Liver (tissue), 3 donors: Measurements from ENCODE around the gene SLC4A5.

Experiments used
- FOXA1 ChIP-seq: IDR thresholded peaks from 2 replicates; pipeline ENCODE4 v1.6.1; 2016; ENCODE audit warnings: antibody characterized with exemption
- GABPA ChIP-seq, 2 donors: IDR thresholded peaks in 1 of 2; conservative IDR thresholded peaks in 1 of 2; 2 replicates each; pipeline ENCODE4 v1.6.1; 2016; ENCODE audit warnings: antibody characterized with exemption in 2 of 2, mild to moderate bottlenecking in 1 of 2, moderate library complexity in 1 of 2
- JUND ChIP-seq, 2 donors: IDR thresholded peaks; 2 replicates each; pipeline ENCODE4 v1.6.1; 2016; ENCODE audit warnings: antibody characterized with exemption in 2 of 2
- RAD21 ChIP-seq, 2 donors: IDR thresholded peaks; 2 replicates each; pipeline ENCODE4 v1.6.1; 2016; ENCODE audit warnings: antibody characterized with exemption in 2 of 2, mild to moderate bottlenecking in 2 of 2
- RXRA ChIP-seq, 2 donors: IDR thresholded peaks; 2 replicates each; pipeline ENCODE4 v1.6.1; 2017 to 2018; ENCODE audit warnings: antibody characterized with exemption in 2 of 2, mild to moderate bottlenecking in 1 of 2
- SP1 ChIP-seq: IDR thresholded peaks from 2 replicates; pipeline ENCODE4 v1.6.1; 2018; ENCODE audit warnings: antibody characterized with exemption, mild to moderate bottlenecking
- TAF1 ChIP-seq: conservative IDR thresholded peaks from 2 replicates; pipeline ENCODE4 v1.6.1; 2016; ENCODE audit warnings: antibody characterized with exemption, mild to moderate bottlenecking
- YY1 ChIP-seq: IDR thresholded peaks from 2 replicates; pipeline ENCODE4 v1.6.1; 2016; ENCODE audit warnings: antibody characterized with exemption, mild to moderate bottlenecking
- TF ChIP-seq, protein P1 (sequence below): fragments of 150-350 bp; IDR thresholded peaks from 2 replicates; pipeline ENCODE4 v1.5.1; 2017; ENCODE audit warnings: improper control_type of control experiment, low read depth, low read length; ENCODE audit not compliant: missing input control
- TF ChIP-seq, protein P2 (sequence below): IDR thresholded peaks from 2 replicates; pipeline ENCODE4 v1.6.1; 2016; ENCODE audit warnings: antibody characterized with exemption, mild to moderate bottlenecking
- TF ChIP-seq, protein P3 (sequence below): IDR thresholded peaks from 2 replicates; pipeline ENCODE4 v1.6.1; 2016; ENCODE audit warnings: antibody characterized with exemption
- donor health status: healthy.
- donor health status: healthy.

DNA sequence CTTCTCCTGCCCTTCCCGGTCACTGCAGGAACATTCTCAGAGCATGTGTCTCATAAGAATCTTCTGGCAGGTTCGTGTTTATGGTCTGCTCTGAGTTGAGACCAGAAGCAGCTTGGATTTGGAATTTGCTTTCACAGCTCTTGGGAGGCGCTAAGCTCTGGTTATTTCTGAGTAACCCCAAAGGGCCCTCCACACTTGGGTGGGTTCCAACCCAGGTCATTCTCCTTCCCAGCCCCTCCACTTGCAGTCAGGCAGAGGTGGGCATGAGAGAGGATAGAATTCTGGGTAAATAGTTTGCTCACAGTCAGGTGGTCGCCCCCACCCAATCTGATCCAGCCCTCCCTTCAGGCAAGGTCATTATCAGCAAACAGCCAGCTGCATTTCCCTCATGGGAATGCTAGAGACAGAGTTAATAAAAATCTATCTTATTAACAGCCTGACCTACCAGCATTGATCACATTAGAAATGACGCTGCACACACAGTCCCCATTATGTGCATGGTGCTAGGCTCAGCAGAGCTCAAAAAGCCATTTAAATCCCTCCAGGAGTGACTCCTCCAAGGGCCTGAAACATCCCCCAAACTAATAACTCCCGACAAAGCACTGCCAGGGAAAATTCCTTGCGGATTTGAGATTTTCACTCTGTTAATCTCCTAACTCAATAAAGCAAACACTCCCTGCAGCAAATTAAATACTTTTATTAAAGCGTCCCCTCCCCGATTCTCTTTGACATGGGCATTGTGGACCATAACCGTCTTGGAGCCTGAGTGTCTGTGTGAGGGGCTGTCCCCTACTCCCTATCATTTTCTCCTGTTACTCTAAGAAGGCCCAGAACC, 61.9 kb downstream of the SLC4A5 start:
- TF ChIP-seq JUND (IDR thresholded peaks at IDR 0.05) = no peak
- TF ChIP-seq, protein P1, sequence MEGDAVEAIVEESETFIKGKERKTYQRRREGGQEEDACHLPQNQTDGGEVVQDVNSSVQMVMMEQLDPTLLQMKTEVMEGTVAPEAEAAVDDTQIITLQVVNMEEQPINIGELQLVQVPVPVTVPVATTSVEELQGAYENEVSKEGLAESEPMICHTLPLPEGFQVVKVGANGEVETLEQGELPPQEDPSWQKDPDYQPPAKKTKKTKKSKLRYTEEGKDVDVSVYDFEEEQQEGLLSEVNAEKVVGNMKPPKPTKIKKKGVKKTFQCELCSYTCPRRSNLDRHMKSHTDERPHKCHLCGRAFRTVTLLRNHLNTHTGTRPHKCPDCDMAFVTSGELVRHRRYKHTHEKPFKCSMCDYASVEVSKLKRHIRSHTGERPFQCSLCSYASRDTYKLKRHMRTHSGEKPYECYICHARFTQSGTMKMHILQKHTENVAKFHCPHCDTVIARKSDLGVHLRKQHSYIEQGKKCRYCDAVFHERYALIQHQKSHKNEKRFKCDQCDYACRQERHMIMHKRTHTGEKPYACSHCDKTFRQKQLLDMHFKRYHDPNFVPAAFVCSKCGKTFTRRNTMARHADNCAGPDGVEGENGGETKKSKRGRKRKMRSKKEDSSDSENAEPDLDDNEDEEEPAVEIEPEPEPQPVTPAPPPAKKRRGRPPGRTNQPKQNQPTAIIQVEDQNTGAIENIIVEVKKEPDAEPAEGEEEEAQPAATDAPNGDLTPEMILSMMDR = no peak
- TF ChIP-seq SP1 = no peak
- TF ChIP-seq, protein P2, sequence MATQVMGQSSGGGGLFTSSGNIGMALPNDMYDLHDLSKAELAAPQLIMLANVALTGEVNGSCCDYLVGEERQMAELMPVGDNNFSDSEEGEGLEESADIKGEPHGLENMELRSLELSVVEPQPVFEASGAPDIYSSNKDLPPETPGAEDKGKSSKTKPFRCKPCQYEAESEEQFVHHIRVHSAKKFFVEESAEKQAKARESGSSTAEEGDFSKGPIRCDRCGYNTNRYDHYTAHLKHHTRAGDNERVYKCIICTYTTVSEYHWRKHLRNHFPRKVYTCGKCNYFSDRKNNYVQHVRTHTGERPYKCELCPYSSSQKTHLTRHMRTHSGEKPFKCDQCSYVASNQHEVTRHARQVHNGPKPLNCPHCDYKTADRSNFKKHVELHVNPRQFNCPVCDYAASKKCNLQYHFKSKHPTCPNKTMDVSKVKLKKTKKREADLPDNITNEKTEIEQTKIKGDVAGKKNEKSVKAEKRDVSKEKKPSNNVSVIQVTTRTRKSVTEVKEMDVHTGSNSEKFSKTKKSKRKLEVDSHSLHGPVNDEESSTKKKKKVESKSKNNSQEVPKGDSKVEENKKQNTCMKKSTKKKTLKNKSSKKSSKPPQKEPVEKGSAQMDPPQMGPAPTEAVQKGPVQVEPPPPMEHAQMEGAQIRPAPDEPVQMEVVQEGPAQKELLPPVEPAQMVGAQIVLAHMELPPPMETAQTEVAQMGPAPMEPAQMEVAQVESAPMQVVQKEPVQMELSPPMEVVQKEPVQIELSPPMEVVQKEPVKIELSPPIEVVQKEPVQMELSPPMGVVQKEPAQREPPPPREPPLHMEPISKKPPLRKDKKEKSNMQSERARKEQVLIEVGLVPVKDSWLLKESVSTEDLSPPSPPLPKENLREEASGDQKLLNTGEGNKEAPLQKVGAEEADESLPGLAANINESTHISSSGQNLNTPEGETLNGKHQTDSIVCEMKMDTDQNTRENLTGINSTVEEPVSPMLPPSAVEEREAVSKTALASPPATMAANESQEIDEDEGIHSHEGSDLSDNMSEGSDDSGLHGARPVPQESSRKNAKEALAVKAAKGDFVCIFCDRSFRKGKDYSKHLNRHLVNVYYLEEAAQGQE = no peak
- TF ChIP-seq TAF1 = no peak
- TF ChIP-seq YY1 = no peak
- TF ChIP-seq RXRA (IDR thresholded peaks at IDR 0.05) = no peak
- no peak for TF ChIP-seq RAD21 (IDR thresholded peaks at IDR 0.05)
- TF ChIP-seq GABPA (IDR thresholded peaks at IDR 0.05 in 1 of 2, conservative IDR thresholded peaks at IDR 0.05 in 1 of 2) = no peak
- no peak for TF ChIP-seq FOXA1
- TF ChIP-seq, protein P3, sequence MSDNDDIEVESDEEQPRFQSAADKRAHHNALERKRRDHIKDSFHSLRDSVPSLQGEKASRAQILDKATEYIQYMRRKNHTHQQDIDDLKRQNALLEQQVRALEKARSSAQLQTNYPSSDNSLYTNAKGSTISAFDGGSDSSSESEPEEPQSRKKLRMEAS = no peak
